Astrocyte (in vitro differentiated cells and primary cell): ENCODE data around the gene CAMK2B. TPM values are rescaled to one million over a fixed set of nuclear protein-coding genes. Genes with fewer than 3 reads are reported as not detected.

Experiments used
- DNase-seq: peaks from one replicate; pipeline ENCODE4 v3.0.0-alpha.2; 2010; ENCODE audit warnings: low read depth
- FAIRE-seq: peaks from 2 replicates; lab custom pipeline; 2011; peaks lifted over from hg19 to GRCh38; lab: Jason Lieb, UNC
- H2AFZ ChIP-seq: 2 replicates; pipeline ENCODE4 v1.6.0; 2012; ENCODE audit warnings: low read depth, low read length, inconsistent platforms
- H3K27ac ChIP-seq: 2 replicates; pipeline ENCODE4 v1.5.1; 2011; ENCODE audit warnings: low read depth, low read length, inconsistent platforms
- H3K27me3 ChIP-seq: 2 replicates; pipeline ENCODE4 v1.6.0; 2011; ENCODE audit warnings: low read length, inconsistent platforms; ENCODE audit not compliant: insufficient read depth
- H3K36me3 ChIP-seq: 2 replicates; pipeline ENCODE4 v1.5.1; 2011; ENCODE audit warnings: low read length, inconsistent platforms; ENCODE audit not compliant: insufficient read depth
- H3K4me1 ChIP-seq: 2 replicates; pipeline ENCODE4 v1.5.1; 2011; ENCODE audit warnings: low read length, inconsistent platforms; ENCODE audit not compliant: insufficient read depth
- H3K4me2 ChIP-seq: 2 replicates; pipeline ENCODE4 v1.6.0; 2012; ENCODE audit warnings: low read length, inconsistent platforms
- H3K4me3 ChIP-seq: 2 replicates; pipeline ENCODE4 v1.5.1; 2011; ENCODE audit warnings: low read depth, mild to moderate bottlenecking, low read length, inconsistent platforms; ENCODE audit not compliant: insufficient read depth
- H3K79me2 ChIP-seq: 2 replicates; pipeline ENCODE4 v1.6.0; 2012; ENCODE audit warnings: mild to moderate bottlenecking, low read length, inconsistent platforms; ENCODE audit not compliant: insufficient read depth
- H3K9ac ChIP-seq: 2 replicates; pipeline ENCODE4 v1.6.0; 2012; ENCODE audit warnings: mild to moderate bottlenecking, low read length, inconsistent platforms
- H3K9me3 ChIP-seq: 2 replicates; pipeline ENCODE4 v1.5.1; 2012; ENCODE audit warnings: low read depth, mild to moderate bottlenecking, low read length, inconsistent platforms; ENCODE audit not compliant: insufficient read depth
- H4K20me1 ChIP-seq: 2 replicates; pipeline ENCODE4 v1.6.0; 2012; ENCODE audit warnings: low read length, inconsistent platforms; ENCODE audit not compliant: insufficient read depth
- H3K27ac Mint-ChIP-seq: one replicate; pipeline ENCODE4 v1.8.0; 2021; ENCODE audit warnings: mild to moderate bottlenecking, mixed read lengths; ENCODE audit not compliant: unreplicated experiment
- H3K27me3 Mint-ChIP-seq: one replicate; pipeline ENCODE4 v1.8.0; 2021; ENCODE audit warnings: low read depth, mixed read lengths; ENCODE audit not compliant: unreplicated experiment
- H3K36me3 Mint-ChIP-seq: one replicate; pipeline ENCODE4 v1.8.0; 2021; ENCODE audit warnings: low read depth, mixed read lengths; ENCODE audit not compliant: unreplicated experiment
- H3K4me1 Mint-ChIP-seq: one replicate; pipeline ENCODE4 v1.8.0; 2021; ENCODE audit warnings: low read depth, mixed read lengths; ENCODE audit not compliant: unreplicated experiment
- H3K4me3 Mint-ChIP-seq: one replicate; pipeline ENCODE4 v1.8.0; 2021; ENCODE audit warnings: mild to moderate bottlenecking, moderate library complexity, mixed read lengths; ENCODE audit not compliant: unreplicated experiment
- H3K9me3 Mint-ChIP-seq: one replicate; pipeline ENCODE4 v1.8.0; 2021; ENCODE audit warnings: mild to moderate bottlenecking, mixed read lengths; ENCODE audit not compliant: unreplicated experiment
- CTCF ChIP-seq: IDR thresholded peaks from 2 replicates; pipeline ENCODE4 v1.5.1; 2011; ENCODE audit warnings: low read depth, mild to moderate bottlenecking, inconsistent platforms, low read length, moderate library complexity; ENCODE audit not compliant: insufficient read depth
- EZH2 ChIP-seq: IDR thresholded peaks from 2 replicates; pipeline ENCODE4 v1.6.1; 2012; ENCODE audit warnings: mild to moderate bottlenecking, low read length, inconsistent platforms; ENCODE audit not compliant: insufficient read depth
- total RNA-seq: library from RNA; stranded (reverse); gene quantifications from 2 replicates; pipeline ENCODE4 v1.2.1, GENCODE V29; 2021

Gene CAMK2B
- total RNA-seq, 1 donor from 2014 or later: 0.18 TPM

DNA sequence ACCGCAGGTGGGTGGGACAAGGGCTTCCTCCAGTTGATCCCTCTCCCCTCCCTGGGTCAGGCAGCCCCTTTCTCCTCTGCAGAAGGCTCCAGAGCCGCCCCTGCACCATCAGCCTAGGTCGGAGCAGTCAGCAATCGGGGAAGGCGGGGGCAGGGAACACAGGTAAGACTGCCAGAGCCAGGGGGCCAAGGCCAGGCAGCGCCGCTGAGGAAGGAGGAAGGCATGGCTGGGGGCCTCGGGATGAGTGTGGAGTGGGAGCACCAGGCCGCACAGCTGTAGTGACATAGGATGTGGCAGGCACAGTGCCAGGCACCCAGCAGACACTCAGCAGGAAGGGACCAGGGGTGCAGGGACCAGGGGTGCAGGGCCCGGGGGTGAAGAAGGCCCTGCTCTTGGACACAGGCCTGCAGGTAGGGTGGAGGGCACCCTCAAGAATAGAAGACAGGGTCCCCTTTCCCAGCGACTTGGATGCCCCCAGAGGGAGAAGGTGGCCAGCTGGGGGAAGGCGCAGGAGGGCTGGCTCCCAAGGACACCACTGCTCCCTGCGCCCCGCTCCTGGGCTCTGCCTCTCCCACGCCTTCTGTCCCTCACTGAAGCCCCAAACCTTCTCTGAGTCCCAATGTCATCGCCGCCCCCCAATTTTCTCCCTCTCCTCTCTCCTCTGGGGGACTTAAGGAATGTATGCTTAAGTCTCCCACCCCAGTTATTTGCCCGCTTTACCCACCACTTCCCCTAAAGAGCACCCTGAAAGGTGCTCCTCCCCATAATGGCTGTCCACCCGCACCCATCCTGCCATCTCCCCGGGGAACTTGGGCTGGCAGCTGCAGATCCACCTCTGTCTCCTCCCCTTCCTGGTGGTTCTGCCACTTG, 38.5 kb downstream of the CAMK2B start:
- peaks cover 3% of the 10 kb centered on the region for H3K4me1 ChIP-seq
- DNase-seq (no peak), FAIRE-seq (no peak)
- H2AFZ ChIP-seq: no peak overlapping the region
- Mint-ChIP-seq H3K4me1 (peaks cover 3% of the 10 kb centered on the region), H3K4me3 (no peak overlapping the region), H3K27ac (no peak overlapping the region), H3K27me3 (peaks cover 44% of the 10 kb centered on the region), H3K36me3 (no peaks in the 10 kb centered on the region), H3K9me3 (peaks cover 2% of the 10 kb centered on the region)
- no peaks in the 10 kb centered on the region for H3K36me3 ChIP-seq
- H3K27ac ChIP-seq: no peak overlapping the region
- H4K20me1 ChIP-seq: no peaks in the 10 kb centered on the region
- H3K4me3 ChIP-seq: no peak overlapping the region
- H3K9me3 ChIP-seq: no peaks in the 10 kb centered on the region
- TF ChIP-seq EZH2: no peak
- no peak for TF ChIP-seq CTCF
- peaks cover 6% of the 10 kb centered on the region for H3K27me3 ChIP-seq
- no peak overlapping the region for H3K4me2 ChIP-seq
- no peak overlapping the region for H3K9ac ChIP-seq
- no peaks in the 10 kb centered on the region for H3K79me2 ChIP-seq

DNA sequence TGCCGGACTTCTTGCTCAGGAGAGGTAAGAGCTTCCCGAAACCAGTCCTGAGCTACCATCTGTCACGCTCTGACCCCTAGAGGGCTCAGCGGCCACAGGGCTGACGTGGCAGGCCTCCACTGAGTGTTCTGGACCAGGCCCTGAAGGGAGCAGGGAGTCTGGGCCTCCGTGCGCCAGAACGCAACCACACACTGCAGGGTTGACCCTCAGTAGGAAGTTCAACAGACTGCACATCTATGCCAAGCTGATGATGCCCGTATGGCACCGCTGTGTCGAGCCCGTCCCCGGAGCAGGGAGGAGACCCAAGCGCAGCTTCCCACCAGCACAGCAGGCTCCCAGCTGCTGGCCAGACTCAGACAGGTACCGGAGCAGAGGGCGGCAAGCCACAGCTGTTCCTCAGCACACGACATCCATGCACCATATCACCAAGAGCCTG, 39.2 kb downstream of the CAMK2B start:
- no peak overlapping the region for H3K4me2 ChIP-seq
- no peak overlapping the region for H3K27ac ChIP-seq
- DNase-seq (no peak), FAIRE-seq (no peak)
- H3K4me3 ChIP-seq: no peak overlapping the region
- H3K4me1 ChIP-seq: no peaks in the 10 kb centered on the region
- H3K36me3 ChIP-seq: no peaks in the 10 kb centered on the region
- Mint-ChIP-seq H3K9me3 (peaks cover 2% of the 10 kb centered on the region), H3K4me1 (peaks cover 3% of the 10 kb centered on the region), H3K4me3 (no peak overlapping the region), H3K36me3 (no peaks in the 10 kb centered on the region), H3K27me3 (peaks cover 47% of the 10 kb centered on the region), H3K27ac (no peak overlapping the region)
- H3K27me3 ChIP-seq: no peaks in the 10 kb centered on the region
- H3K79me2 ChIP-seq: no peaks in the 10 kb centered on the region
- H3K9ac ChIP-seq: no peak overlapping the region
- no peak overlapping the region for H2AFZ ChIP-seq
- no peaks in the 10 kb centered on the region for H4K20me1 ChIP-seq
- TF ChIP-seq EZH2 (no peak), CTCF (no peak)
- H3K9me3 ChIP-seq: no peaks in the 10 kb centered on the region

GRCh38 chr7:44285561-44285960, 39.8 kb downstream of the CAMK2B start:
- DNase-seq: no peak
- H3K36me3 ChIP-seq: no peaks in the 10 kb centered on the region
- H3K4me3 Mint-ChIP-seq: no peak overlapping the region
- H3K27me3 Mint-ChIP-seq: peaks cover 44% of the 10 kb centered on the region
- H3K27ac Mint-ChIP-seq: no peak overlapping the region
- no peaks in the 10 kb centered on the region for H3K4me1 ChIP-seq
- no peak overlapping the region for H3K27ac ChIP-seq
- no peak for FAIRE-seq
- peaks cover 2% of the 10 kb centered on the region for H3K9me3 Mint-ChIP-seq
- H3K79me2 ChIP-seq: no peaks in the 10 kb centered on the region
- TF ChIP-seq EZH2: no peak
- TF ChIP-seq CTCF: no peak
- H3K4me2 ChIP-seq: no peak overlapping the region
- no peaks in the 10 kb centered on the region for H3K36me3 Mint-ChIP-seq
- no peaks in the 10 kb centered on the region for H3K27me3 ChIP-seq
- H3K4me3 ChIP-seq: no peak overlapping the region
- peaks cover 3% of the 10 kb centered on the region for H3K4me1 Mint-ChIP-seq
- no peaks in the 10 kb centered on the region for H4K20me1 ChIP-seq
- no peak overlapping the region for H3K9ac ChIP-seq
- no peaks in the 10 kb centered on the region for H3K9me3 ChIP-seq
- no peak overlapping the region for H2AFZ ChIP-seq
